BLaER1 (cell line): ENCODE data around the gene ATP6V1F.

Experiments
- H3K27ac ChIP-seq: shearing (Covaris generic); formaldehyde crosslinking; 2 replicates; pipeline ENCODE4 v1.8.1; 2022
- H3K27me3 ChIP-seq: shearing (Covaris generic); formaldehyde crosslinking; 2 replicates; pipeline ENCODE4 v1.8.1; 2022
- H3K36me3 ChIP-seq: shearing (Covaris generic); formaldehyde crosslinking; 2 replicates; pipeline ENCODE4 v1.8.1; 2022
- H3K4me1 ChIP-seq: shearing (Covaris generic); formaldehyde crosslinking; 2 replicates; pipeline ENCODE4 v1.8.1; 2022
- H3K4me2 ChIP-seq: shearing (Covaris generic); formaldehyde crosslinking; 2 replicates; pipeline ENCODE4 v1.8.1; 2022
- H3K4me3 ChIP-seq: shearing (Covaris generic); formaldehyde crosslinking; 2 replicates; pipeline ENCODE4 v1.8.1; 2022
- H3K9ac ChIP-seq: shearing (Covaris generic); formaldehyde crosslinking; 2 replicates; pipeline ENCODE4 v1.8.1; 2022
- H3K9me3 ChIP-seq: shearing (Covaris generic); formaldehyde crosslinking; 2 replicates; pipeline ENCODE4 v1.8.1; 2022
- H4K20me1 ChIP-seq: shearing (Covaris generic); formaldehyde crosslinking; 2 replicates; pipeline ENCODE4 v1.8.1; 2022
- Cebpa-rat ChIP-seq: shearing (Covaris generic); IDR thresholded peaks from 2 replicates; pipeline ENCODE4 v1.8.1; 2022

Gene ATP6V1F

DNA sequence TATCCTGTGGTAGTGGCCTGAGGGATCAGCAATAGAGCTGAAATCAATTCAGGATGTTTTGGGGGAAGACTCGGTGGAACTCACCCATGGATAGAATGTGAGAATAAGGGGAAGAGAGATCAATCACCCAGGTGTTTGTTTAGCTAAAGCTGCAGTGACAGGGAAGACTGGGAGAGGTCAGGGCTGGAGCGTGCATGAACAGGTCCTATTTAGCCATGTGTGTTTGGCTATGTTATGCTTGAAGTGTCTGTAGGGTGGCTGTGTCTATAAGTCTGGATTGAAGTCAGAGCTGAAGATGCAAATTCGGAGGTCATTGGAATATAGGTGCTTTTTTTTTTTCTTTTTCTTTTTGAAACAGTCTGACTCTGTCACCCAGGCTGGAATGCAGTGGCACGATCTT, 4.6 kb downstream of the ATP6V1F start:
- peaks cover 42% of the 10 kb centered on the region for H3K27me3 ChIP-seq
- no peak overlapping the region for H3K4me2 ChIP-seq
- H3K4me3 ChIP-seq, result no peak overlapping the region
- no peaks in the 10 kb centered on the region for H3K9me3 ChIP-seq
- no peak overlapping the region for H3K27ac ChIP-seq
- no peak overlapping the region for H3K9ac ChIP-seq
- TF ChIP-seq Cebpa-rat, result no peak
- peaks cover 19% of the 10 kb centered on the region for H3K36me3 ChIP-seq
- peaks cover 71% of the 10 kb centered on the region for H4K20me1 ChIP-seq
- peaks cover 43% of the 10 kb centered on the region for H3K4me1 ChIP-seq

DNA sequence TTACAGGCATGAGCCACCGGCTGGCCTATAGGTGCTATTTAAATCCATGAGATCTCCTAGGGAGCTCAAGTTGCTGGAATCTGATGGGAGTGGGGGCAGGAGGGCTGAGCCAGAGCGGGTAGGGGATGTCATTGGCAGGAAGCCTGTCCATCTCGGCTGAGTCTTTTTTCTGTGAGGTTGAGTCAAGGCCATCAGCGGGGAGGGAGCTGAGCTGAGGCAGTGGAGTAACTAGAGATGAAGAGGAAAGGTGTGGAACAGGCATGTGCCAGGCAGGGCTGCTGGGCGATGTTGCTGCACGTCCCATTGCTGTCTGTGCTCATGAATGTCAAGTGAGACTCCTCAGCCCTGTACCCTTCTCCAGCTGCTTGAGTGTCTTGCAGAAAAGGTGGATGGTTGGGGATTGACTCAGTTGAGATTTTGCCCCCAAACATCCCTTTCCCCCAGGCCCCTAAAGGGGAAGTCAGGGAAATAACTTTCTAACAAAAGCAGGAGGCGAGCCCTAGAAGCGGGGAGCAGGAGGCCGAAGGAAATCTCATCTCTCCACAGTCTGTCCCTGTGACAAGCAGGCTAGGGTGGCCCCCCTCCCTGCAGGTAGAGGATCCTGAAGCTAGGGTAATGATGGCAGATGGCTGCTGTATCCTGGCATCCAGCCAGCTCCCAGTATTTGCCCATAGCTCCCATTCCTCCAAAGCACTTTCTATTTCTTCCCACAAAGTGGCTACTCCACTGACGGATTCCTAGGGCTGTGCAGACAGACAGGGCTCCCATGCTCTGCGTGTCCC, 5.4 kb downstream of the ATP6V1F start:
- Histone ChIP-seq H3K4me2 (peak overlapping the region; percentile 99; the same call in 1 of the 2 replicates), H3K36me3 (peaks cover 19% of the 10 kb centered on the region), H3K4me3 (no peak overlapping the region), H3K27me3 (peaks cover 42% of the 10 kb centered on the region), H3K9me3 (no peaks in the 10 kb centered on the region), H3K9ac (no peak overlapping the region), H3K27ac (no peak overlapping the region), H4K20me1 (peaks cover 71% of the 10 kb centered on the region), H3K4me1 (peaks cover 42% of the 10 kb centered on the region)
- no peak for TF ChIP-seq Cebpa-rat

DNA sequence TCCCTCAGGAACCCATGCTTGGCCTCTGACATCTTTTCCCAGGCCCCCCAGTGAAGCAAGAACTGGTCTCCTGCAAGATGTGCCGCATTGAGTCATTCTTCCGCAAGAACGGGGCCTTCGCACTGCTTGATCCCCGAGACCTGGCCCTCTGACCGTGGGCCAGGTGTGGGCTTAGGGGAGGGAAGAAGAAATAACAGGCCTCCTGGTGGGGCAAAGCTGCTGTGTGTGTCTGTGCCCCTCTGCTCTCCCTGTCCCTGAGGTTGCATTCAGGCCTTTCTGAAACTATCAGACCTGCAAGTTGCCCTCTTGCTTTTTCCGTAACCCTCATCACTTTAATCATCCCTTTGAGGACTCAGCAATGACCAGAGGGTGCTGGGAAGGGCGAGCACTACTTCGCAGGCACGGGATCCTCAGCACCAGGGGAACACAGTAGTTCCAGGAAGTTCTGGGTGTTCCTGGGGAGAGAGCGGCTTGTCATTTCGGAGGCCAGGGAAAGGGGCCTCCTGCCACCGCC, 6.0 kb downstream of the ATP6V1F start:
- TF ChIP-seq Cebpa-rat, result no peak
- H3K9ac ChIP-seq, result peak overlapping the region; percentile 76
- H3K4me1 ChIP-seq, result peaks cover 40% of the 10 kb centered on the region
- no peaks in the 10 kb centered on the region for H3K9me3 ChIP-seq
- H4K20me1 ChIP-seq, result peaks cover 68% of the 10 kb centered on the region
- H3K36me3 ChIP-seq, result peaks cover 19% of the 10 kb centered on the region
- H3K27me3 ChIP-seq, result peaks cover 42% of the 10 kb centered on the region
- 0 out of 2 replicates have a peak overlapping the region, but pooled peaks have one; percentile 60 for H3K27ac ChIP-seq
- H3K4me3 ChIP-seq, result peak overlapping the region; percentile 74
- H3K4me2 ChIP-seq, result peak overlapping the region; percentile 99

DNA sequence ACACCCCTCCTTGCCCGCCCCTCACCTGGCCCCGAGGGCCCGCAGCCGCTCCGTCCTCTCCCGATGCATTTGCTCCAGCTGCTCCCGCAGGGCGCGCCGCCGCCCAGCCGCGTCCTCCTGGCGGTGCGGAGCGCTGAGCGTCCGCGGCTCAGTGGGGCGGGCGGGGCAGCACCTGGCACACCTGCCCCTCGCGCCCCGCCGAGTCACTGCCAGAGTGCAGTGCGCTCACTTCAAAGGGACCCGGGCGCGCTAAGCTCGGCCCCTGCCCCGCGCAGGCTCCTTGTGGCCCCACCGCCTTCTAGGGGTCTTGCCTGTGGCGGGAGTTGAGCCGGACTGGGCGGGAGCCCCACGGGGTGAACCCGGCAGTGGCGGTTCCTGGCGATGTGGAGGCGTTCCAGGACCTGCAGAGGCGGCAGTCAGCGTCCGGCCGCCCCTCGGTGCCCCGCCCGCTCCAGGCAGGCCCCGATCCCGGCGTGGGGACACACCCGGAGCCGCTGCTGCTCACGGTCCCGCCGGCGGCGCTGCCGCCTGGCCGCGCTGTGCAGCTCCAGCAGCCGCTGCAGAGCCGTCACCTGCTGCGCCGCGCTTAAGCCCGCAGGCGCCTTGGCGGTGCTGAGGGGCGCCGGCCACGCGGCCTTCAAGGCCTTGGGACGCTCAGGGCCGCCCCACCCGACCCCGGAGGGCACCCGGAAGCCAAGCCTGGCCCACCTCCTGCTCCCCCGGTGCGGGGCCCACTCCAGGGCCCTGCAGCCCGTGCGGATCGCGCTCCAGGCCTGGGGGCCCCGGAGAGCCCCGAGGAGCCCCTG, 6.7 kb downstream of the ATP6V1F start:
- peaks cover 42% of the 10 kb centered on the region for H3K27me3 ChIP-seq
- no peaks in the 10 kb centered on the region for H3K9me3 ChIP-seq
- no peak for TF ChIP-seq Cebpa-rat
- H4K20me1 ChIP-seq, result peaks cover 61% of the 10 kb centered on the region
- H3K36me3 ChIP-seq, result peaks cover 19% of the 10 kb centered on the region
- peak overlapping the region; percentile 60 for H3K27ac ChIP-seq
- H3K4me2 ChIP-seq, result peak overlapping the region; percentile 99
- peaks cover 33% of the 10 kb centered on the region for H3K4me1 ChIP-seq
- H3K4me3 ChIP-seq, result peak overlapping the region; percentile 74
- peak overlapping the region; percentile 76 for H3K9ac ChIP-seq

DNA sequence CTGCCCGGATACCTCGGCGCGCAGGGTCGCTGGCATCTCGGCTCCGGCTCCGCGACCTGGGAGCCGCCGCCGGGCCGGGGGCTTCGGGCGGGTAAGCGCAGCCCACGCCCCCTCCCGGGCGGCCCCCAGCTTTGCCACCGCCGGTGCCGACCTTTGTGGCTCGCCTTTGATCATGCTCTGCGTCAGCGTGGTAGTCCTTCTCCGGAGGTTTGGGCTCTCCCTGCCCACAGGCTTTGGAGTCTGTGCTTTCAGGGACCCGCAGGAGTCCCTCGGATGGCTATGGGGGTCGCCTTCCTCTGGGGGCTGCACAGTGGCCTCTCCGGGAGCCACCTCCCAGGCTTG, 7.3 kb downstream of the ATP6V1F start:
- H3K4me1 ChIP-seq, result peaks cover 31% of the 10 kb centered on the region
- H3K9ac ChIP-seq, result peak overlapping the region; percentile 76
- H3K36me3 ChIP-seq, result peaks cover 14% of the 10 kb centered on the region
- peaks cover 42% of the 10 kb centered on the region for H3K27me3 ChIP-seq
- TF ChIP-seq Cebpa-rat, result no peak
- H3K4me3 ChIP-seq, result peak overlapping the region; percentile 74
- peaks cover 55% of the 10 kb centered on the region for H4K20me1 ChIP-seq
- H3K9me3 ChIP-seq, result no peaks in the 10 kb centered on the region
- peak overlapping the region; percentile 99 for H3K4me2 ChIP-seq
- peak overlapping the region; percentile 60 for H3K27ac ChIP-seq

DNA sequence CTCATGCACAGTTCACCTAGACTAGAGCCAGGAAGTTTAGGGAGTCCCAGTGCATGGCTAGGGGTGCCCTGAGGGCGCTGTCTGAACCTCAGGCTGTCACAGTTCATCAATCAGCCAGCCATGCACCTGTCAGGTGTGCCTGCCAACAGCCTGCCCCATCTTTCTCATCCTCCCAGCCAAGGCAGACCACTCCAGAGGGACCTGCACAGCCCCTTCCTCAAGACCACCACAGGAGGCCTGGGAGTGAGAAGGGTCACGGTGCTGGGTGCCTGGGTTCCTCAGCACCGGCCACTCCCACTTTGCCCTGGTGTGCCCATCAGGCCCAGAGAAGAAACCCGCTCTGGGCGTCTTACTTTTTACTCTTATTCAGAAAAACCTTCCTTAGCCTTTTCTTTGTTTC, 8.4 kb downstream of the ATP6V1F start:
- no peak for TF ChIP-seq Cebpa-rat
- Histone ChIP-seq H3K27ac (no peak overlapping the region), H3K27me3 (peaks cover 42% of the 10 kb centered on the region), H4K20me1 (peaks cover 44% of the 10 kb centered on the region), H3K4me1 (peaks cover 31% of the 10 kb centered on the region), H3K9me3 (no peaks in the 10 kb centered on the region), H3K4me2 (peak overlapping the region; percentile 99), H3K36me3 (peaks cover 3% of the 10 kb centered on the region), H3K9ac (no peak overlapping the region), H3K4me3 (no peak overlapping the region)

DNA sequence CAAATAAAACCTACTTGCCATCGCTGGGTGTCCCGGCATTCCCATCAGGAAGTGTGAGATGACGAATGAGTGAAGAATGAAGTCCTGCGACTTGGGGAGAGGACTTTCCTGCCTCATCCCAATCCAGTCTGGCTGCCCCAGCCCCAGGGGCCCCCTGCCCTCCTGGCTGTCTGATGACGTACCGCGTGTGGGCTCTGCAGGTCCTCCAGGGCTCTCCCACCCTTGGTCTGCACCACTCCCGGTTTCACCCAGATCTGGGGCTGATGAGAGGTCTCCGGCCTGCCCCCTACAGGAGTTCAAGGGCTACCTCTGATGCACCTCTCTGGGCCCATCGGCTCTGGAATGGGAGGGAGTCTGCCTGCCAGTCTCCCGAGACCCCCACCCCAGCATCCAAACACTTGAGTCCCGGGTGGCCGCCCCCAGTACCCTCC, 9.8 kb downstream of the ATP6V1F start:
- peaks cover 37% of the 10 kb centered on the region for H3K27me3 ChIP-seq

DNA sequence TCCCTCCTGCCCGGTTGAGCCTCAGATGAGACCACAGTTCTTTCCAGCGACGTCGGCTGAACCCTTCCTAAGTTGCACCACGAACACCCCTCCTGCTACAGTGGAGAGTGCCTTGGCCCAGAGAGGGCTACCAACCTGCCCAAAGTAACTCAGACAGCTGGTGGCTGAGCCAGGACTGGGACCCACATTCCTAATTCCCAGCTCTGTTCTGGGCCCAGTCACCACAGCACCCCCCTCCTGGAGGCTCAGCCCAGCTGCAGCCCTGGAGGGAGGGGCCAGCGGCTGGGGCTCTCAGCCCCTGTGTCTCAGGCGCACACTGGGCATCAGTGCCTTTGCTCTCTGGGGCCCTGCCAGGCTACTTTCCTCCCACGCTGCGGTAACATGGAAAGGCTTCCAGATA, 10.6 kb downstream of the ATP6V1F start:
- Histone ChIP-seq H3K27ac (no peak overlapping the region), H3K4me2 (no peak overlapping the region), H3K4me1 (peaks cover 46% of the 10 kb centered on the region), H3K4me3 (no peak overlapping the region), H4K20me1 (peaks cover 24% of the 10 kb centered on the region), H3K9me3 (no peaks in the 10 kb centered on the region), H3K9ac (no peak overlapping the region), H3K36me3 (no peaks in the 10 kb centered on the region), H3K27me3 (peaks cover 29% of the 10 kb centered on the region)
- no peak for TF ChIP-seq Cebpa-rat

More for the DNA sequence above, 9.8 kb downstream of the ATP6V1F start:
- Histone ChIP-seq H3K9ac (no peak overlapping the region), H3K4me3 (no peak overlapping the region), H4K20me1 (peaks cover 33% of the 10 kb centered on the region), H3K27ac (no peak overlapping the region), H3K4me2 (no peak overlapping the region), H3K9me3 (no peaks in the 10 kb centered on the region), H3K4me1 (peaks cover 40% of the 10 kb centered on the region), H3K36me3 (no peaks in the 10 kb centered on the region)
- TF ChIP-seq Cebpa-rat, result no peak

DNA sequence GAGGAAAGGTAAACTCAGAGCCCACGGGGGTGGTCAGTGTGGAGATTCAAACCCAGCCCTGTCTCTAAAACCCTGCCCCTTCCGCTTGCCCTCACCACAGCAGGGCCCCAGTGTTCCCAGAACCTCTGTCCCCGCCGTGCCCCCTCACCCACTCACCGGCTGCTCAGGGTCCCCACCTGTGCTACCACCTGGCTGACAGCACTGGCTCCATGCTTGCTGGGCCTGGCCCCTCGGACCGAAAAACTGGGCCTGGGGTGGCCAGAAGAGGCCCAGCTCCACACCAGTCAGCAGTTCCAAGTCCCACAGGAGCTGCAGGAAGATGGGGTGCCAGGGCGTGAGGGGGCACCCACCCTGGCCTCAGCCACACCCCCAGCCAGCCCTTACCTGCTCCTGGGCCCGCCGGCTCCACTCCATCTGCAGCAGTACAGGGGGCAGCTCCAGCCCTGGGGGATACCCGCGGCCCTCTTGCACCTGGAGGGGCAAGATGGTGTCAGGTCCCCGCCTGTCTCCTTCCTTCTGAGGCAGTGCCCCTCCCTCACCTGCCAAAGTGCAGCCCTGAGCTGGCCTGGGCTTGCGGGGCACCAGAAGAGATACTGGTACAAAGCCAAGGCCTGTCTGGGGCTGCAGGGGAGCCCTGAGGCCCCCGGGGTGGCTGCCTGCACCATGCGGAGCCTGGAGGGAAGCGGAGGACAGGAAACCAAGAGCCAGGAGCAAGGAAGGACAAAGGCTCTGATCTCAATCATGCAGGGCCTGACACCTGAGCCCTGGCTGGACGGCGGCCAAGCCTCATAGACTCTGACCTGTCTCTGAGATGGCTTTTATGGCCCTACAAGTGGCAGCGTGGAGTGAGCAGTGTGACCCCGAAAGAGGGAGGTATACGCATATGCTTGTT, 11.7 kb downstream of the ATP6V1F start:
- Histone ChIP-seq H3K4me1 (peaks cover 35% of the 10 kb centered on the region), H3K9ac (no peak overlapping the region), H3K27me3 (peaks cover 18% of the 10 kb centered on the region), H3K27ac (no peak overlapping the region), H4K20me1 (peaks cover 13% of the 10 kb centered on the region), H3K4me2 (no peak overlapping the region), H3K9me3 (no peaks in the 10 kb centered on the region), H3K36me3 (no peaks in the 10 kb centered on the region), H3K4me3 (no peak overlapping the region)
- no peak for TF ChIP-seq Cebpa-rat
